PFSK-1 (cell line): Measurements from ENCODE around the gene MTSS2.

Experiments
- FOXP2 ChIP-seq: optimal IDR thresholded peaks from 2 replicates; pipeline ENCODE3; 2011; ENCODE audit warnings: borderline replicate concordance, control low read depth, inconsistent platforms; ENCODE audit not compliant: insufficient read depth; ENCODE audit errors: extremely low read length, extremely low read depth
- POLR2AphosphoS5 ChIP-seq: IDR thresholded peaks from 2 replicates; pipeline ENCODE4 v1.6.1; 2012; ENCODE audit warnings: low read depth, mild to moderate bottlenecking, control low read depth, low read length, moderate library complexity
- REST ChIP-seq, 2 experiments: IDR thresholded peaks; 2 replicates each; pipeline versions ENCODE4 v1.6.1 to v1.8.0; 2011 to 2012; ENCODE audit warnings: low read depth in 2 of 2, low read length in 2 of 2, control low read depth in 1 of 2, inconsistent platforms in 1 of 2, mild to moderate bottlenecking in 1 of 2, moderate library complexity in 1 of 2; ENCODE audit not compliant: insufficient read depth in 1 of 2
- SIN3A ChIP-seq: IDR thresholded peaks from 2 replicates; pipeline ENCODE4 v1.6.1; 2012; ENCODE audit warnings: mild to moderate bottlenecking, low read length, moderate library complexity, borderline replicate concordance; ENCODE audit not compliant: insufficient read depth
- TAF1 ChIP-seq: IDR thresholded peaks from 2 replicates; pipeline ENCODE4 v1.6.1; 2012; ENCODE audit warnings: low read length, control low read depth, borderline replicate concordance; ENCODE audit not compliant: insufficient read depth

MTSS2 gene

GRCh38 chr16:70703835-70704381 lies 18.1 kb upstream of the MTSS2 start:
- TF ChIP-seq TAF1 (no peak), FOXP2 (no peak), POLR2AphosphoS5 (no peak), SIN3A (no peak), REST (IDR thresholded peaks at IDR 0.05; ENCODE audit: insufficient read depth in 1 of 2, low read depth in 2 of 2, low read length in 2 of 2) (no peak)

DNA sequence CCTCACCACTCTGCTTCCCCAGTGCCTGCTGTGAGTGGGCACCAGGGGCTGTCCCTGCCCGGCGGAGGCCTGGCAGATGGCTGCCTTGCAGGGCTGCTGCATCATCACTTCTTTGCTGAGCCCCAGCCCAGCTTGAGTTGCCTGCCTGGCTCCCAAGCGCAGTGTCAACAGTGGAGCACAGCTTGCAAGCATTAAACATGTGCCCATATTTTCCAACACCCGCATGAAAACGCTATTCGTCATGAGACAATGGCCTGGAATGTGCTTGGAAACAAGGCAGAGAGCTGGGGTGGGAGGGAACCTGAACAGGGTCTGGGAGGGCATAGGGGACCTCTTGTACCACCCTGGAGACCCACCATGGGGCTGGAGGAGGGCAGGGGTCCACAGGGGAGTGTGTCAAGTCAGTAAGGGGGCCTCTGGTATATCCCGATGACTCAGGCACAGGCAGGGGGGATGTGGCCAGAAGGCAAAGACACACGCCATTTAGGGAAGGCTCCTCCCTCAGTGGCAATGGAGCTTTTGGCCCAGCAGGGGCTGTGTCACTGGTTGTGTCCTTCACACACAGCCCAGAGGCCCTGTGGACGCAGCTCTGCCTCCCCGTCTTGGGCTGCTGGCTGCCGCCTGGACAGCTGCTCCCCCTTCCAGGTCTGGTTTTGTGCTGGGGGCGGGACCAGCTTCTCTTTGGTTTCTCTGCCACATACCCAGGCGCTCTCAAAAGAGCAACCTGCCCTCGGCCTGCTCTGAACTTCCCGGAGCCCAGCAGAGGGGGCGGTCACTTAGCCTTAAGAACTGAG lies 17.4 kb upstream of the MTSS2 start:
- TF ChIP-seq POLR2AphosphoS5 (no peak), TAF1 (no peak), REST (IDR thresholded peaks at IDR 0.05; ENCODE audit: insufficient read depth in 1 of 2, low read depth in 2 of 2, low read length in 2 of 2) (no peak), SIN3A (no peak), FOXP2 (no peak)

DNA sequence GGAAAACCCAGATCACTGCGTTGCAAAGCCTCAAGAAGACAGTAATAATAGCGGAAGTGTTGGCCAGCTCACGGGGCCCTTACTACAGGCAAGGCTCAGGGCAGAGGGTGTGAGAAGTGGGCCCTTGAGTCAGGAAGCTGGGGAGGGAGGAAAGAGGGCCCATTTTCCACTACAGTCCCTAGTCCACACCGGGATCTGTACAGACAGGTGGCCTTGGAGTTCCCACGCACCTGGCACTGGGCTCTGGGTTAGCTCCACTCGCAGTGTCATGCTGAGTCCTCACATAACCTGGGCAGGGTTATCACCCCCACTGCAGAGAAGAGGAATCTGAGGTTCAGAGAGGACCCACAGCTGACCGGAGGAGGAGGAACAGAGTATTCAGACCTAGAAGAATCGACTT lies 16.8 kb upstream of the MTSS2 start:
- TF ChIP-seq POLR2AphosphoS5: no peak
- no peak for TF ChIP-seq FOXP2
- TF ChIP-seq TAF1: no peak
- no peak for TF ChIP-seq SIN3A
- no peak for TF ChIP-seq REST (IDR thresholded peaks at IDR 0.05; ENCODE audit: insufficient read depth in 1 of 2, low read depth in 2 of 2, low read length in 2 of 2)

- TF ChIP-seq SIN3A (no peak), POLR2AphosphoS5 (no peak), REST (IDR thresholded peaks at IDR 0.05; ENCODE audit: insufficient read depth in 1 of 2, low read depth in 2 of 2, low read length in 2 of 2) (no peak), TAF1 (no peak)
Observed at GRCh38 chr16:70701998-70702397, 16.1 kb upstream of the MTSS2 start.

- TF ChIP-seq REST (IDR thresholded peaks at IDR 0.05; ENCODE audit: insufficient read depth in 1 of 2, low read depth in 2 of 2, low read length in 2 of 2) (no peak), TAF1 (no peak), FOXP2 (no peak), SIN3A (no peak), POLR2AphosphoS5 (no peak)
Observed at GRCh38 chr16:70701596-70701995, 15.7 kb upstream of the MTSS2 start.
